Raji (cell line): ENCODE results near the gene SLC13A3.

Experiments used
- POLR2A ChIP-seq: IDR thresholded peaks from 2 replicates; pipeline ENCODE4 v1.6.1; 2011; ENCODE audit warnings: low read depth, low read length, control low read depth; ENCODE audit not compliant: insufficient read depth

Gene SLC13A3

GRCh38 chr20:46644733-46645132 is 6.5 kb downstream of the SLC13A3 start:
- TF ChIP-seq POLR2A: no peak

DNA sequence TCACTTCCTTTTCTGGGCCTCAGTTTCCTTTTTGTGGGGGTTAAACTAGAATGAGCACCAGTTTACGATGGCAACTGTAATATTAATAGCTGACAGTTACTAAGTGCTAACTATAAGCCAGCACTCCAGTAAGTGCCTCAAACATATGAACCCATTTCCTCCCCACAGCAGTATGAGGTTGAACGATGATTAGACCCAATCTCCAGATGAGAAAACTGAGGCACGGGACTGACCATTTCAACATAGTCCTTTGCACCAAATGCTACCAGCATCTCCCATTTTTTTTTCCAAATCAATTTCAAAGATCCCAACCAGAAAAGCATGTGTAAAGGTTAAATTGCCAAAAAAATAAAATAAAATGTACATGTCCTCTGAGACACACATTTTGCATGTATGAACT is 7.1 kb downstream of the SLC13A3 start:
- TF ChIP-seq POLR2A: no peak

DNA sequence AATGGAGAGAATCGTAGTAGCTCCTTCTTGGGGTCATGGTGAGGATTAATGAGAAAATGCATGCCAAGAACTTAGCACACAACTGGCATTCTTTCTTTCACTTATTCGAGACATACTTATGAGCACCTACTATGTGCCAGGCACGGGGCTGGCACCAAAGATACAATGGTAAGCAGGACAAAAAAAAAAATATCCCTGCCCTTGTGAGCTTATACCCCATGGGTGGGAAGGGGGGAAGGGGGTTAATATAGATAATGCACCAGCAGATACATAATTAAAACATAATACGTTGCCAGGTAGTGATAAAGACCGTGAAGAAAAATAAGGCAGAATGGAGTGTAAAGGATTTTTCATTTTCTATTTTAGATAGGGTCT is 8.3 kb downstream of the SLC13A3 start:
- no peak for TF ChIP-seq POLR2A

DNA sequence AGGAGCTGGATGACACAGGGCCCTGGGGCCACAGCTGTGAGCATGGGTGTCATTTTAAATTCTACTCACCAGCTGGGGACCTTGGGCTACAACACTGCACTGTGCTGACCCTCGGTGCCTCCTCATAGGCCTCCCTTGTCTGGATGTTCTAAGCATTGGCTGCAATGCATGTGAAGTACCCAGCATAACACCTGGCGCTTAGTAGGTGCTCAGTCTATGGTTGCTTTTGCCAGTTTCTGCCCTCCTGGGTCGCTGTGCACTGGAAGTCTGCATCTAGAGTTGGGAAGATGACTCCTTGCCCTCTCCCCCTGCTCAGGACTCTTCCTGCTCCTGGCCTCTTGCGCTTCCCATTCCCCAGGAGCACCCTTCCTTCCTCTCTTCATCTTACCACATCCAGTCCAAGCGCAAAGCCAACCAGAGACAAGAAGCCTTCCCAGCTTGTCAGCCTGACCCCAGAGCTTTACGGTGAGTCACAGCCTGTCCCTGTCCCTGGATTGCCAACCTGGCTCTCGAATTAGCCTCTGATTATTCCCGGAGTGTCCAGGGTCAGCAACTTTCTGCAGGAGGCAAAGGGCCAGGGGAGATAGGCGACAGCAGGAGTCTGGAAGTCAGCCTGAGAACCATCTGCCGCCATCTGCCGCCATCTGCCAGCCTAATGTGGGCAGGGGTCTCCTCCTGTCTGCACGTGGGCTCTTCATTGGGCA is 8.8 kb downstream of the SLC13A3 start:
- no peak for TF ChIP-seq POLR2A

DNA sequence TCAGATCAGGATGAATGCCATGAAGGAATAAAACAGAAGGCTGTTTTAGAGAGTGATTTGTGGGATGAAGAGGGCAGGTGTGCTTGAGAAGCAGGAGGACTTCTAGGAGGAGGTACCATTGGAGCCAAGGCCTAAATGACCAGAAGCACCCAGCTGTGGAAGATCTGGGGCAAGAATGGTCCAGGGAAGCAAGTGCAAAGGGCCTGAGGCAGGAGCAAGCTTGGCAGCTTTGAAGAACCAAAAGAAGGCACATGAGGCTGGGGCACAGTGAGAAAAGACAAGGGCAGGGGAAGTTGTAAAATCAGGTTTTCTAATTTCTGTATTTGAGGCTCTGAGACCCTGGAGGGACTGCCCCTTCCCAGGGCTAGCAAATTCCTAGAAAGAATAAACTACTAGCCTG is 9.8 kb downstream of the SLC13A3 start:
- TF ChIP-seq POLR2A: no peak

DNA sequence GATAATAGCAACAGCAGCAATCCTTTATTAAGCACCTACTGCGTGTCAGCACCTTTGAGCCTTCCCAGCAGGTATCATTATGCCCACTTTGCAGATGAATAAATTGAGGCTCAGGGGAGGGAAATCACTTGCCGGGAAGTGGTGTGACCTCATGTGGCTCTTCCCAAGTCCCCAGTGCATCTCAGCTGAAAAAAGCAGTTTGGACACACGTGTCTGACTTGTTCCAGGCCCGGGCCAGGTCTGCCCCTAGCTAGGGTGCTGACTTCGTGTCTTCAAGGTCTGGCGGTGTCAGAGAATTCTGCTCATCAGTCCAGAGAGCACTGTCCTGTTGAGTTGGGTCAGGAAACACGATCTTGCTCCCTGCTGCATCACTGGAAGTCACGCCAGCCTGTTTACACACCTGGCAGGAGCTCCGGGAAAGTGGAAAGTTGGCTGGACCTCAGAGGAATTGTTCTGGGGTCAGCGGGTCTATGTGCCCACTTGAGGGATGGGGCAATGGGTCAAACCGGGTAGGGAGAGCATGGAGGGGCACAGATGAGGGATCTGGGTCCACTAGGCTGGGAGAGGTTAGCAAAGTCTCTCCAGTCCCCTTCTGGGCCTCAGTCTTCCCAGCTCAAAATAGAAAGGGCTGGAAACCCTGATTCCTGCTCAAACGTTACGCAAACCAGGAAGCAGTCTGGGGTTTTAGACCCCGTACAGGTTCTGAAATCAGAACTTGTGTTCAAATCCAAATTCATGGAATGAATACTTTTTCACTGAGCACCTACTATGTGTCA is 10.5 kb downstream of the SLC13A3 start:
- no peak for TF ChIP-seq POLR2A

GRCh38 chr20:46640044-46640443 is 11.2 kb downstream of the SLC13A3 start:
- TF ChIP-seq POLR2A: no peak

DNA sequence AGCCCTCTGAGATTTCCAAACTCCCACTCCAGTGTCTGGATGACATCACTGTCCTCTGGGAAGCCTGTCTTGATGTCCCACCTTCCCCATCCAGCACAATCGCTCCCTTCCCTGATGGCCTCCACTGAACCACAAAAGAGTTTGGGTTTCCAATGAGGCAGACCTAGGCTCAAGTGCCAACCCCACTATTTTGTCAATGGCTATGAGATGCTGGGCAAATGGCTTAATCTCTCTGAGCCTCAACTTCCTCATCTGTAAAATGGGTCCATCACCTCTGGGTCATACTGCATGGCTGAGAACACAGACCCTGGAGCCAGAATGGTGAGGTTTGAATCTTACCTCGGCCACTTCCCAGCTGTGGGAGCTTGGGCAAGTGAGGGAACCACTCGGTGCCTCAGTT is 11.7 kb downstream of the SLC13A3 start:
- TF ChIP-seq POLR2A: no peak

GRCh38 chr20:46638898-46639274 is 12.4 kb downstream of the SLC13A3 start:
- TF ChIP-seq POLR2A: no peak

DNA sequence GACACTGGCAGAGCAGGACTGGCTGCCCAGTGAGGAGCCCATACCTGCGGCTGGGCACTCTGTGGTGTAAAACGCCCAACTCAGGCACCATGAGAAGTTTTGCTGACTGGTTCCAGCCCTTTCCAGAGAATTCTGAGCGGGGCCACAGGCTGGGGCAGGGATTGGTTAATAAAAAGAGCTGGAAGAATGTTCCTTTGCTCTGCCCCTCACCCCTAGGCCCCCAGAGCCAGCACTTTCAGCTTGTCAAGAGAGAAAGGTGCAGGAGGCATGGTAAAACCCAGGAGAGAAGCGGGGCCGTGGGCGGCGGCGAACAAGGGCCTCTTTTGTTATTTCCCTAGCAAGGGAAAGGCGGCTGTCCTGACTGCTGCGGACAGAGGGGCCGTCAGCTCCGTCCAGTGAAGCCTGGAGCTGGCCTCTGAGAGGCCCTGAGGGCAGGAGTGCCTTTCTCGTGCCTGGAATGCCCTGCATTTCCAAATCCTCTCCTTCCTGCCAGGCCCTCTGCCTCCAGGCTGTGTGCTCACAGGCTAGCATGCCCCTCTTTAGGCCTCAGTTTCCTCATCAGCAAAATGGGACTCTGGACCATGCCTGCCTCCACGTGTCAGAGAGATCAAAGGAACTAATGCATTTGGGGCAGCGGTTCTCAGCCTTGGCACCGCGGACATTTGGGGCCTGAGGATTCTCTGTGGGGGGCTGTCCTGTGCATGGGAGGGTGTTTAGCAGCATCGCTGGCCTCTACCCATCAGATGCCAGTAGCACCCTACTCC is 12.9 kb downstream of the SLC13A3 start:
- TF ChIP-seq POLR2A: no peak

GRCh38 chr20:46637427-46638133 is 13.7 kb downstream of the SLC13A3 start:
- TF ChIP-seq POLR2A: no peak

GRCh38 chr20:46637020-46637419 is 14.2 kb downstream of the SLC13A3 start:
- TF ChIP-seq POLR2A: no peak

DNA sequence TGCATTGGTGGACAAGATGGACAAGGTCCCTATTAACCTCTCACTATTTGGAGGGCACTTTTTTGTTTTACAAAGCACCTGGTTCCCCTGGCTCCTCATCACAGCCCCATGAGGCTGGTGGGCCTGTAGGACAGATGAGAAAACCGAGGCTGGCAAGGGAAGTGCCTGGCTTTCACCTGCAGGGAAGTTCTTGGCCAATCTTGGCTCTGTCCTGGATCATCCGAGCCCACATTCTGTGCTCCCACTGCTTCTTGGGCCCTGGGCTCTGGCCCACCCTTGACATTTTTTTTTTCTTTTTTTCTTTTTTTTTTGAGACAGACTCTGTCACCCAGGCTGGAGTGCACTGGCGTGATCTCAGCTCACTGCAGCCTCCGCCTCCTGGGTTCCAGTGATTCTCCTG is 14.7 kb downstream of the SLC13A3 start:
- no peak for TF ChIP-seq POLR2A

GRCh38 chr20:46635514-46636136 is 15.6 kb downstream of the SLC13A3 start:
- no peak for TF ChIP-seq POLR2A

DNA sequence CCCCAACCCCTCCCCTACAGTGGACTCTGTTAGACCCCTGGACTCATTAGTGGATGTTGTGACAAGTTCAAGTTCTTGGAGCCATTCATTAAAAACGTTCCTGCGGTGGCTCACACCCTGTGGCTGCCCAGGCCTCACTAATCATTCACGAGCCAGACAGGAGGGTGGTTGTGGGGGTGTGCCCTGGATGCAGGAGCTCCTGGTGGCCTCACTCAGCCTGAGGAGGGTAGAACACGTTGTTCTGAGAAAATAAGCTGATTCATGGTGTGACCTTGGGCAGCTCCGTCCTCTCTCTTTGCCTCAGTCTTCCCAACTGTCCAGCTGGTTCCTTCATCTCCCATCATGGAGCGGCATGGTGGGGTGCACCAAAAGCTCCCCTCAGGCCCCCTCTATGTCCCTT is 16.7 kb downstream of the SLC13A3 start:
- TF ChIP-seq POLR2A: no peak
